Mesenchymal stem cell (in vitro differentiated cells and primary cell): Measurements from ENCODE around the gene HPCAL1.

ENCODE experiments used
- DNase-seq: peaks from one replicate; pipeline ENCODE4 v3.0.0-alpha.2; 2013
- H2AFZ ChIP-seq: one replicate; pipeline ENCODE4 v1.6.1; 2013; ENCODE audit warnings: low read depth, mild to moderate bottlenecking, control low read depth, inconsistent platforms, low read length, moderate library complexity
- H2AK5ac ChIP-seq: 2 replicates; pipeline ENCODE4 v1.6.1; 2013; ENCODE audit warnings: low read length, moderate library complexity, mild to moderate bottlenecking, inconsistent platforms; ENCODE audit not compliant: severe bottlenecking
- H2BK120ac ChIP-seq: one replicate; pipeline ENCODE4 v1.6.1; 2013; ENCODE audit warnings: low read depth, mild to moderate bottlenecking, inconsistent platforms, low read length, moderate library complexity
- H2BK12ac ChIP-seq, 2 experiments: one replicate each; pipeline ENCODE4 v1.6.1; 2013; ENCODE audit warnings: inconsistent platforms in 2 of 2, low read length in 2 of 2, mild to moderate bottlenecking in 2 of 2, moderate library complexity in 2 of 2, control low read depth in 1 of 2
- H2BK15ac ChIP-seq: one replicate; pipeline ENCODE4 v1.6.1; 2013; ENCODE audit warnings: mild to moderate bottlenecking, low read depth, inconsistent platforms; ENCODE audit not compliant: poor library complexity, severe bottlenecking
- H2BK5ac ChIP-seq: 2 replicates; pipeline ENCODE4 v1.6.1; 2013; ENCODE audit warnings: low read depth, mild to moderate bottlenecking, low read length, control low read depth, inconsistent platforms; ENCODE audit not compliant: poor library complexity, severe bottlenecking
- H3K14ac ChIP-seq, 2 experiments: one replicate each; pipeline ENCODE4 v1.6.1; 2013; ENCODE audit warnings: inconsistent platforms in 2 of 2, low read length in 2 of 2, control low read depth in 1 of 2, mild to moderate bottlenecking in 1 of 2, moderate library complexity in 1 of 2
- H3K18ac ChIP-seq, 2 experiments: one replicate each; pipeline ENCODE4 v1.6.1; 2013; ENCODE audit warnings: inconsistent platforms in 2 of 2, low read length in 2 of 2, control low read depth in 1 of 2, low read depth in 1 of 2, mild to moderate bottlenecking in 1 of 2
- H3K23ac ChIP-seq, 2 experiments: one replicate each; pipeline ENCODE4 v1.6.1; 2013; ENCODE audit warnings: inconsistent platforms in 2 of 2, low read length in 2 of 2, mild to moderate bottlenecking in 2 of 2, moderate library complexity in 2 of 2, control low read depth in 1 of 2
- H3K27ac ChIP-seq: 2 replicates; pipeline ENCODE4 v1.5.1; 2013; ENCODE audit warnings: mild to moderate bottlenecking, moderate library complexity, low read length, control low read depth, inconsistent platforms; ENCODE audit not compliant: poor library complexity, severe bottlenecking
- H3K27me3 ChIP-seq, 2 experiments: 2 replicates each; pipeline versions ENCODE4 v1.6.1 to v1.7.0; 2013; ENCODE audit warnings: low read length in 2 of 2, mild to moderate bottlenecking in 2 of 2, moderate library complexity in 2 of 2, control low read depth in 1 of 2, inconsistent platforms in 1 of 2; ENCODE audit not compliant: control insufficient read depth in 1 of 2, insufficient read depth in 1 of 2
- H3K36me3 ChIP-seq, 2 experiments: 2 replicates each; pipeline versions ENCODE4 v1.6.1 to v1.7.0; 2013; ENCODE audit warnings: low read length in 2 of 2, control low read depth in 1 of 2, inconsistent platforms in 1 of 2, low read depth in 1 of 2, mild to moderate bottlenecking in 1 of 2; ENCODE audit not compliant: insufficient read depth in 2 of 2, control insufficient read depth in 1 of 2
- H3K4ac ChIP-seq, 2 experiments: one replicate each; pipeline ENCODE4 v1.6.1; 2013; ENCODE audit warnings: inconsistent platforms in 2 of 2, low read length in 2 of 2, mild to moderate bottlenecking in 2 of 2, moderate library complexity in 2 of 2, control low read depth in 1 of 2, low read depth in 1 of 2
- H3K4me1 ChIP-seq: 2 replicates; pipeline ENCODE4 v1.6.1; 2013; ENCODE audit warnings: low read depth, low read length, control low read depth; ENCODE audit not compliant: control insufficient read depth, insufficient read depth
- H3K4me2 ChIP-seq: 2 replicates; pipeline ENCODE4 v1.6.1; 2013; ENCODE audit warnings: low read length, mild to moderate bottlenecking, inconsistent platforms; ENCODE audit not compliant: poor library complexity, severe bottlenecking
- H3K4me3 ChIP-seq, 2 experiments: 2 replicates each; pipeline versions ENCODE4 v1.5.1 to v1.7.0; 2013; ENCODE audit warnings: low read length in 2 of 2, mild to moderate bottlenecking in 2 of 2, control low read depth in 1 of 2, low read depth in 1 of 2; ENCODE audit not compliant: insufficient read depth in 1 of 2
- H3K79me1 ChIP-seq: replicated peaks from 2 replicates; pipeline ENCODE4 v1.6.1; 2013; ENCODE audit warnings: mild to moderate bottlenecking, control low read depth, low read length, inconsistent platforms; ENCODE audit not compliant: poor library complexity, severe bottlenecking
- H3K9ac ChIP-seq: 2 replicates; pipeline ENCODE4 v1.7.0; 2013; ENCODE audit warnings: mild to moderate bottlenecking, low read length, moderate library complexity
- H3K9me3 ChIP-seq: 2 replicates; pipeline ENCODE4 v1.7.0; 2013; ENCODE audit warnings: mild to moderate bottlenecking, low read length; ENCODE audit not compliant: control insufficient read depth
- H4K8ac ChIP-seq: one replicate; pipeline ENCODE4 v1.6.1; 2013; ENCODE audit warnings: inconsistent platforms, mild to moderate bottlenecking, low read length, moderate library complexity
- H4K91ac ChIP-seq: one replicate; pipeline ENCODE4 v1.6.1; 2013; ENCODE audit warnings: mild to moderate bottlenecking, low read length, inconsistent platforms
- WGBS: methylation state at CpG from one replicate; pipeline ENCODE4 v1.1.7; 2013; ENCODE audit warnings: mixed read lengths; 5-methylcytosine and 5-hydroxymethylcytosine counted together

Gene HPCAL1

GRCh38 chr2:10342245-10342951 is 39.7 kb downstream of the HPCAL1 start:
- H2BK120ac ChIP-seq: no peak overlapping the region
- H3K79me1 ChIP-seq: peaks cover 39% of the 10 kb centered on the region
- H3K14ac ChIP-seq: no peak overlapping the region
- H3K4me3 ChIP-seq: no peak overlapping the region
- no peak overlapping the region for H3K23ac ChIP-seq
- no peak overlapping the region for H2BK12ac ChIP-seq
- H3K27ac ChIP-seq: no peak overlapping the region
- H3K9me3 ChIP-seq: no peaks in the 10 kb centered on the region
- no peak overlapping the region for H4K8ac ChIP-seq
- H3K27me3 ChIP-seq: no peaks in the 10 kb centered on the region
- no peak overlapping the region for H2BK15ac ChIP-seq
- no peak overlapping the region for H3K18ac ChIP-seq
- peaks cover 24% of the 10 kb centered on the region for H3K4me1 ChIP-seq
- H3K9ac ChIP-seq: no peak overlapping the region
- H3K4me2 ChIP-seq: no peak overlapping the region
- 91% methylated on average over 18 of the region's 18 CpGs for WGBS
- no peak overlapping the region for H2AK5ac ChIP-seq
- no peak overlapping the region for H3K4ac ChIP-seq
- no peak overlapping the region for H4K91ac ChIP-seq
- no peak overlapping the region for H2BK5ac ChIP-seq
- H3K36me3 ChIP-seq: peaks cover 0 to 2% of the 10 kb centered on the region in 2 experiments
- no peak overlapping the region for H2AFZ ChIP-seq
- no peak for DNase-seq

GRCh38 chr2:10343191-10343590 is 40.5 kb downstream of the HPCAL1 start:
- Histone ChIP-seq H3K4me1 (peaks cover 26% of the 10 kb centered on the region), H3K27ac (no peak overlapping the region), H2BK120ac (no peak overlapping the region), H2BK5ac (no peak overlapping the region), H4K8ac (no peak overlapping the region), H3K9ac (no peak overlapping the region), H3K4me2 (no peak overlapping the region), H3K18ac (no peak overlapping the region), H3K23ac (no peak overlapping the region), H3K4ac (no peak overlapping the region), H3K9me3 (no peaks in the 10 kb centered on the region), H2BK15ac (no peak overlapping the region), H3K79me1 (peaks cover 40% of the 10 kb centered on the region), H3K14ac (no peak overlapping the region), H2AFZ (no peak overlapping the region), H3K27me3 (no peaks in the 10 kb centered on the region), H3K4me3 (no peak overlapping the region), H3K36me3 (peaks cover 0 to 2% of the 10 kb centered on the region in 2 experiments), H4K91ac (no peak overlapping the region), H2BK12ac (no peak overlapping the region), H2AK5ac (no peak overlapping the region)
- WGBS: 75% methylated on average over 3 of the region's 3 CpGs
- no peak for DNase-seq

GRCh38 chr2:10343658-10344057 is 41.0 kb downstream of the HPCAL1 start:
- no peak overlapping the region for H2AK5ac ChIP-seq
- peaks cover 26% of the 10 kb centered on the region for H3K4me1 ChIP-seq
- no peak overlapping the region for H2BK12ac ChIP-seq
- H2AFZ ChIP-seq: no peak overlapping the region
- H4K8ac ChIP-seq: no peak overlapping the region
- H2BK5ac ChIP-seq: no peak overlapping the region
- H3K9ac ChIP-seq: no peak overlapping the region
- H3K4ac ChIP-seq: no peak overlapping the region
- H3K14ac ChIP-seq: no peak overlapping the region
- H3K27ac ChIP-seq: no peak overlapping the region
- no peak for DNase-seq
- 95% methylated on average over 8 of the region's 8 CpGs for WGBS
- no peak overlapping the region for H3K18ac ChIP-seq
- H3K9me3 ChIP-seq: no peaks in the 10 kb centered on the region
- peak overlapping the region; percentile 1 for H4K91ac ChIP-seq
- peaks cover 0 to 2% of the 10 kb centered on the region in 2 experiments for H3K36me3 ChIP-seq
- no peak overlapping the region for H3K4me2 ChIP-seq
- H3K27me3 ChIP-seq: no peaks in the 10 kb centered on the region
- H2BK120ac ChIP-seq: no peak overlapping the region
- H3K79me1 ChIP-seq: peaks cover 36% of the 10 kb centered on the region
- H2BK15ac ChIP-seq: no peak overlapping the region
- no peak overlapping the region for H3K23ac ChIP-seq
- H3K4me3 ChIP-seq: no peak overlapping the region

- Histone ChIP-seq H4K8ac (no peak overlapping the region), H3K18ac (no peak overlapping the region), H4K91ac (no peak overlapping the region), H2BK5ac (no peak overlapping the region), H2BK120ac (no peak overlapping the region), H3K36me3 (peaks cover 0 to 2% of the 10 kb centered on the region in 2 experiments), H2BK15ac (no peak overlapping the region), H3K27ac (no peak overlapping the region), H3K4ac (no peak overlapping the region), H3K4me1 (peaks cover 25% of the 10 kb centered on the region), H3K23ac (no peak overlapping the region), H3K4me3 (no peak overlapping the region), H2AK5ac (no peak overlapping the region), H2AFZ (no peak overlapping the region), H2BK12ac (no peak overlapping the region), H3K14ac (peak overlapping the region; percentile 40 to 72), H3K27me3 (no peaks in the 10 kb centered on the region), H3K9ac (no peak overlapping the region), H3K79me1 (peaks cover 35% of the 10 kb centered on the region), H3K9me3 (no peaks in the 10 kb centered on the region), H3K4me2 (no peak overlapping the region)
- WGBS: 83% methylated on average over 18 of the region's 19 CpGs
- no peak for DNase-seq
Observed at GRCh38 chr2:10344105-10345066, 41.7 kb downstream of the HPCAL1 start.
